GM12878 (cell line): ENCODE data around the gene TRAPPC6A. TPM values are rescaled to one million over a fixed set of nuclear protein-coding genes. Genes with fewer than 3 reads are reported as not detected.

Experiments used
- BACH1 ChIP-seq: fragments of 450-650 bp; IDR thresholded peaks from 2 replicates; pipeline ENCODE4 v1.6.1; 2017; ENCODE audit warnings: mild to moderate bottlenecking, borderline replicate concordance
- CBX5 ChIP-seq: sonication (generic); IDR thresholded peaks from 2 replicates; pipeline ENCODE4 v1.6.1; 2016; ENCODE audit warnings: low read depth, moderate library complexity, mild to moderate bottlenecking, inconsistent platforms
- ETV6 ChIP-seq, 2 experiments: fragments of 450-650 bp in 1 of 2; IDR thresholded peaks in 1 of 2; conservative IDR thresholded peaks in 1 of 2; 2 replicates each; pipeline ENCODE4 v1.6.1; 2014; ENCODE audit warnings: antibody characterized with exemption in 1 of 2, borderline replicate concordance in 1 of 2, low read depth in 1 of 2, mild to moderate bottlenecking in 1 of 2, moderate library complexity in 1 of 2
- EZH2 ChIP-seq: IDR thresholded peaks from 2 replicates; pipeline ENCODE4 v1.6.1; 2012; ENCODE audit warnings: low read depth, mild to moderate bottlenecking, control low read depth, inconsistent platforms, low read length, borderline replicate concordance; ENCODE audit not compliant: control insufficient read depth
- HCFC1 ChIP-seq: fragments of 150-350 bp; IDR thresholded peaks from 2 replicates; pipeline ENCODE4 v1.6.1; 2014; ENCODE audit warnings: low read length
- MYC ChIP-seq: IDR thresholded peaks from 2 replicates; pipeline ENCODE4 v1.6.1; 2011; ENCODE audit warnings: mild to moderate bottlenecking, low read length, moderate library complexity, inconsistent platforms; ENCODE audit not compliant: insufficient read depth, insufficient replicate concordance, insufficient read length, severe bottlenecking
- PAX5 ChIP-seq: IDR thresholded peaks from 2 replicates; pipeline ENCODE4 v1.6.1; 2011; ENCODE audit warnings: low read depth, low read length, borderline replicate concordance
- PAX8 ChIP-seq: fragments of 450-650 bp; IDR thresholded peaks from 2 replicates; pipeline ENCODE4 v1.6.1; 2017; ENCODE audit warnings: mild to moderate bottlenecking, moderate library complexity
- POLR2A ChIP-seq: IDR thresholded peaks from 2 replicates; pipeline ENCODE4 v1.6.1; 2011; ENCODE audit warnings: low read depth, mild to moderate bottlenecking, low read length
- RAD51 ChIP-seq: fragments of 450-650 bp; IDR thresholded peaks from 2 replicates; pipeline ENCODE4 v1.6.1; 2016; ENCODE audit warnings: moderate library complexity, mild to moderate bottlenecking, inconsistent platforms
- SIN3A ChIP-seq: IDR thresholded peaks from 2 replicates; pipeline ENCODE4 v1.6.1; 2012; ENCODE audit warnings: low read depth, low read length, improper control_type of control experiment
- SMAD5 ChIP-seq: IDR thresholded peaks from 2 replicates; pipeline ENCODE4 v1.6.1; 2016; ENCODE audit warnings: antibody characterized with exemption, low read depth
- SPI1 ChIP-seq: IDR thresholded peaks from 2 replicates; pipeline ENCODE4 v1.6.1; 2011; ENCODE audit warnings: low read depth, mild to moderate bottlenecking, low read length, moderate library complexity, borderline replicate concordance; ENCODE audit not compliant: insufficient read depth
- SUPT20H ChIP-seq: IDR thresholded peaks from 2 replicates; pipeline ENCODE4 v1.6.1; 2011; ENCODE audit warnings: low read depth, mild to moderate bottlenecking, low read length, moderate library complexity, borderline replicate concordance; ENCODE audit not compliant: control insufficient read depth
- TCF7 ChIP-seq: IDR thresholded peaks from 2 replicates; pipeline ENCODE4 v1.6.1; 2014; ENCODE audit warnings: antibody characterized with exemption, borderline replicate concordance
- WRNIP1 ChIP-seq: IDR thresholded peaks from 2 replicates; pipeline ENCODE4 v1.6.1; 2011; ENCODE audit warnings: low read depth, low read length, improper control_type of control experiment, borderline replicate concordance
- ZNF207 ChIP-seq: fragments of 450-650 bp; IDR thresholded peaks from 2 replicates; pipeline ENCODE4 v1.6.1; 2014; ENCODE audit warnings: antibody characterized with exemption, mild to moderate bottlenecking, borderline replicate concordance
- ZNF384 ChIP-seq: IDR thresholded peaks from 2 replicates; pipeline ENCODE4 v1.6.1; 2012; ENCODE audit warnings: low read depth, mild to moderate bottlenecking, low read length, improper control_type of control experiment, borderline replicate concordance
- ZNF592 ChIP-seq: fragments of 450-650 bp; IDR thresholded peaks from 2 replicates; pipeline ENCODE4 v1.6.1; 2017; ENCODE audit warnings: mild to moderate bottlenecking, moderate library complexity
- ZSCAN29 ChIP-seq: fragments of 450-650 bp; IDR thresholded peaks from 2 replicates; pipeline ENCODE4 v1.6.1; 2017; ENCODE audit warnings: mild to moderate bottlenecking, moderate library complexity
- polyA plus RNA-seq, 11 experiments: library from polyadenylated mRNA; depleted of rRNA in 4 of 11; unstranded in 6 of 11; stranded (reverse) in 5 of 11; fragments of >200 nt; fragmentation: Nextera tagmentation in 4 of 11; fragmentation: Illumina TruSeq in 1 of 11; extraction: Ambion mirVana in 4 of 11; extraction: Trizol in 1 of 11; gene quantifications; 1 replicate in 1 of 11; 2 replicates in 10 of 11; pipeline versions ENCODE4 v1.2.1 to v1.2.3, GENCODE V29; 2011 to 2016; ENCODE audit warnings: inconsistent platforms in 2 of 11, missing spikeins in 2 of 11, low read depth in 1 of 11
- total RNA-seq, 4 experiments: library from RNA; depleted of rRNA in 3 of 4; stranded (reverse); fragments of >200 nt in 3 of 4; fragmentation: Illumina TruSeq in 1 of 4; extraction: Trizol in 1 of 4; gene quantifications; 2 replicates each; pipeline versions ENCODE4 v1.2.1 to v1.2.3, GENCODE V29; 2013 to 2021
- TF ChIP-seq, protein P1 (sequence below): fragments of 450-650 bp; formaldehyde crosslinking; IDR thresholded peaks from 2 replicates; pipeline ENCODE4 v1.5.0; 2022; ENCODE audit warnings: mild to moderate bottlenecking, missing genetic modification characterization

Gene TRAPPC6A
- total and polyA plus RNA-seq, 10 of the 15 experiments (the other 5 are each of a cell fraction or from before 2014, with no cell fraction given) = 1.8 to 83.9 (median 35.8) TPM

DNA sequence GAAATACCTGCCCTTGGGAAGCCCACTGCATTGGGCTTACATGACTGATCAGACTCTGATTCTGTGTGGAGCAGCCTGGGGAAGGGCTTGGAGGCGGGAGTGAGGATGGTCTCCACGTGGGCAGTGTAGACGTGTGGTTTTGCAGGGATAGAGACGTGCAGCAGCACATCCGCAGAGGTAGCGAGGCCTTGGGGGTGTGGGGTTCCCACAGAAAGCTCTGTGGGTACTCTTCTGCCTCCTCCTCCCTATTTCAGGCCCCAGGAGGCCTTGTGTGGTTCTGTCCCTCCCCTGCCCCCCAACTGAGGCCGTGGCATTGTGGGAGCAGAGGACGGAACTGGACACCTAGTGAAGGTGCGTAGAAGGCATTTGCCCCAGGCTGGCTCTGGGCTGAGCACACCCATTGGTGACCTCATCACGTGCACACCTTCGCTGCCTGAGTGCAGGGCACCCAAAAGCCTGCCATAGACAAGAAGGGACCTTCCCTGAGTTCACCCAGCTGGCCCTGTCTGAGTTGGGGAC, 56.2 kb downstream of the TRAPPC6A start (continued):
- TF ChIP-seq ZNF592 (no peak), POLR2A (no peak), ZNF384 (no peak), WRNIP1 (no peak), TCF7 (no peak), PAX8 (no peak), SMAD5 (no peak), EZH2 (no peak), ZSCAN29 (peak; percentile 79; the same call in 1 of the 2 replicates), BACH1 (no peak), HCFC1 (no peak), MYC (peak; percentile 28), CBX5 (no peak), ZNF207 (no peak), SIN3A (no peak), ETV6 (conservative IDR thresholded peaks at IDR 0.05 in 1 of 2, IDR thresholded peaks at IDR 0.05 in 1 of 2; ENCODE audit: borderline replicate concordance in 1 of 2, low read depth in 1 of 2) (no peak), RAD51 (peak; percentile 34; the same call in 1 of the 2 replicates), PAX5 (no peak), SPI1 (no peak), SUPT20H (no peak)
- TF ChIP-seq, protein P1, sequence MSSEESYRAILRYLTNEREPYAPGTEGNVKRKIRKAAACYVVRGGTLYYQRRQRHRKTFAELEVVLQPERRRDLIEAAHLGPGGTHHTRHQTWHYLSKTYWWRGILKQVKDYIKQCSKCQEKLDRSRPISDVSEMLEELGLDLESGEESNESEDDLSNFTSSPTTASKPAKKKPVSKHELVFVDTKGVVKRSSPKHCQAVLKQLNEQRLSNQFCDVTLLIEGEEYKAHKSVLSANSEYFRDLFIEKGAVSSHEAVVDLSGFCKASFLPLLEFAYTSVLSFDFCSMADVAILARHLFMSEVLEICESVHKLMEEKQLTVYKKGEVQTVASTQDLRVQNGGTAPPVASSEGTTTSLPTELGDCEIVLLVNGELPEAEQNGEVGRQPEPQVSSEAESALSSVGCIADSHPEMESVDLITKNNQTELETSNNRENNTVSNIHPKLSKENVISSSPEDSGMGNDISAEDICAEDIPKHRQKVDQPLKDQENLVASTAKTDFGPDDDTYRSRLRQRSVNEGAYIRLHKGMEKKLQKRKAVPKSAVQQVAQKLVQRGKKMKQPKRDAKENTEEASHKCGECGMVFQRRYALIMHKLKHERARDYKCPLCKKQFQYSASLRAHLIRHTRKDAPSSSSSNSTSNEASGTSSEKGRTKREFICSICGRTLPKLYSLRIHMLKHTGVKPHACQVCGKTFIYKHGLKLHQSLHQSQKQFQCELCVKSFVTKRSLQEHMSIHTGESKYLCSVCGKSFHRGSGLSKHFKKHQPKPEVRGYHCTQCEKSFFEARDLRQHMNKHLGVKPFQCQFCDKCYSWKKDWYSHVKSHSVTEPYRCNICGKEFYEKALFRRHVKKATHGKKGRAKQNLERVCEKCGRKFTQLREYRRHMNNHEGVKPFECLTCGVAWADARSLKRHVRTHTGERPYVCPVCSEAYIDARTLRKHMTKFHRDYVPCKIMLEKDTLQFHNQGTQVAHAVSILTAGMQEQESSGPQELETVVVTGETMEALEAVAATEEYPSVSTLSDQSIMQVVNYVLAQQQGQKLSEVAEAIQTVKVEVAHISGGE (CRISPR knock-in tag) = no peak
